H9 (cell line): ENCODE data around the gene CDK2. TPM values are rescaled to one million over a fixed set of nuclear protein-coding genes. Genes with fewer than 3 reads are reported as not detected.

ENCODE experiments used
- DNase-seq: peaks from one replicate; pipeline ENCODE4 v3.0.0-alpha.2; 2017
- H2AFZ ChIP-seq: one replicate; pipeline ENCODE4 v1.6.1; 2013; ENCODE audit warnings: mild to moderate bottlenecking, low read length, control low read depth, moderate library complexity
- H2AK5ac ChIP-seq: 2 replicates; pipeline ENCODE4 v1.6.1; 2013; ENCODE audit warnings: low read length, control low read depth, mixed read lengths; ENCODE audit not compliant: insufficient read length
- H2BK120ac ChIP-seq: one replicate; pipeline ENCODE4 v1.6.1; 2013; ENCODE audit warnings: low read depth, mild to moderate bottlenecking, low read length, control low read depth, inconsistent platforms; ENCODE audit not compliant: poor library complexity, severe bottlenecking
- H2BK12ac ChIP-seq: 2 replicates; pipeline ENCODE4 v1.6.1; 2013; ENCODE audit warnings: low read length, control low read depth, mixed read lengths, low read depth; ENCODE audit not compliant: insufficient read length
- H2BK15ac ChIP-seq: 2 replicates; pipeline ENCODE4 v1.6.1; 2013; ENCODE audit warnings: low read depth, low read length, control low read depth
- H2BK20ac ChIP-seq: one replicate; pipeline ENCODE4 v1.6.1; 2013; ENCODE audit warnings: low read depth, mild to moderate bottlenecking, low read length, control low read depth, inconsistent platforms; ENCODE audit not compliant: poor library complexity, severe bottlenecking
- H2BK5ac ChIP-seq: 2 replicates; pipeline ENCODE4 v1.6.1; 2013; ENCODE audit warnings: low read length, control low read depth, mixed read lengths; ENCODE audit not compliant: insufficient read length
- H3K14ac ChIP-seq: 2 replicates; pipeline ENCODE4 v1.6.1; 2013; ENCODE audit warnings: low read length, control low read depth; ENCODE audit not compliant: insufficient read depth
- H3K18ac ChIP-seq: 2 replicates; pipeline ENCODE4 v1.6.1; 2013; ENCODE audit warnings: low read depth, mild to moderate bottlenecking, mixed read lengths, low read length, control low read depth; ENCODE audit not compliant: insufficient read length
- H3K23ac ChIP-seq: 2 replicates; pipeline ENCODE4 v1.6.1; 2013; ENCODE audit warnings: low read length, control low read depth, mixed read lengths, low read depth; ENCODE audit not compliant: insufficient read length
- H3K23me2 ChIP-seq: 2 replicates; pipeline ENCODE4 v1.6.1; 2013; ENCODE audit warnings: low read depth, mild to moderate bottlenecking, mixed read lengths, low read length, control low read depth; ENCODE audit not compliant: insufficient read length, poor library complexity, severe bottlenecking
- H3K27ac ChIP-seq: 2 replicates; pipeline ENCODE4 v1.5.1; 2013; ENCODE audit warnings: low read length, control low read depth, mixed read lengths, low read depth; ENCODE audit not compliant: insufficient read length
- H3K27me3 ChIP-seq: 2 replicates; pipeline ENCODE4 v1.6.1; 2013; ENCODE audit warnings: low read length, control low read depth, inconsistent platforms; ENCODE audit not compliant: insufficient read depth
- H3K4ac ChIP-seq: 2 replicates; pipeline ENCODE4 v1.6.1; 2013; ENCODE audit warnings: low read depth, mild to moderate bottlenecking, control low read depth, inconsistent platforms, low read length, moderate library complexity
- H3K4me1 ChIP-seq: 2 replicates; pipeline ENCODE4 v1.6.1; 2013; ENCODE audit warnings: low read length, control low read depth, inconsistent platforms; ENCODE audit not compliant: insufficient read depth
- H3K4me2 ChIP-seq: 2 replicates; pipeline ENCODE4 v1.6.1; 2013; ENCODE audit warnings: low read length, control low read depth, mixed read lengths; ENCODE audit not compliant: insufficient read length, insufficient read depth
- H3K56ac ChIP-seq: 2 replicates; pipeline ENCODE4 v1.6.1; 2013; ENCODE audit warnings: low read depth, mild to moderate bottlenecking, mixed read lengths, low read length, control low read depth; ENCODE audit not compliant: insufficient read length
- H3K79me1 ChIP-seq: 2 replicates; pipeline ENCODE4 v1.6.1; 2013; ENCODE audit warnings: low read depth, mild to moderate bottlenecking, moderate library complexity, low read length, control low read depth, inconsistent platforms; ENCODE audit not compliant: insufficient read depth, poor library complexity, severe bottlenecking
- H3K79me2 ChIP-seq: 2 replicates; pipeline ENCODE4 v1.6.1; 2013; ENCODE audit warnings: low read length, control low read depth, inconsistent platforms; ENCODE audit not compliant: insufficient read depth
- H3K9ac ChIP-seq: 2 replicates; pipeline ENCODE4 v1.6.1; 2013; ENCODE audit warnings: low read length, control low read depth, mixed read lengths; ENCODE audit not compliant: insufficient read length; ENCODE audit errors: extremely low read depth
- H3K9me3 ChIP-seq: one replicate; pipeline ENCODE4 v1.6.1; 2013; ENCODE audit warnings: low read depth, low read length, inconsistent platforms; ENCODE audit not compliant: control insufficient read depth
- H3T11ph ChIP-seq: one replicate; pipeline ENCODE4 v1.6.1; 2013; ENCODE audit warnings: mild to moderate bottlenecking, low read length, control low read depth, inconsistent platforms
- H4K20me1 ChIP-seq: one replicate; pipeline ENCODE4 v1.6.1; 2013; ENCODE audit not compliant: control insufficient read depth, insufficient read length, insufficient read depth
- H4K5ac ChIP-seq: 2 replicates; pipeline ENCODE4 v1.6.1; 2013; ENCODE audit warnings: low read depth, mild to moderate bottlenecking, mixed read lengths, low read length, control low read depth; ENCODE audit not compliant: insufficient read length
- H4K8ac ChIP-seq: replicated peaks from 2 replicates; pipeline ENCODE4 v1.6.1; 2013; ENCODE audit warnings: low read length, control low read depth, mixed read lengths, low read depth; ENCODE audit not compliant: insufficient read length
- H4K91ac ChIP-seq: 2 replicates; pipeline ENCODE4 v1.6.1; 2013; ENCODE audit warnings: low read depth, mild to moderate bottlenecking, moderate library complexity, mixed read lengths, low read length, control low read depth; ENCODE audit not compliant: insufficient read length
- H3K27ac Mint-ChIP-seq, 3 experiments: 2 replicates in 2 of 3; 3 replicates in 1 of 3; pipeline ENCODE4 v1.8.0; 2020 to 2021; ENCODE audit warnings: mixed read lengths in 3 of 3, mild to moderate bottlenecking in 1 of 3, moderate library complexity in 1 of 3
- H3K27me3 Mint-ChIP-seq: 2 replicates; pipeline ENCODE4 v1.8.0; 2021; ENCODE audit warnings: low read depth, mild to moderate bottlenecking, moderate library complexity, mixed read lengths
- H3K36me3 Mint-ChIP-seq, 3 experiments: 2 replicates in 2 of 3; 3 replicates in 1 of 3; pipeline ENCODE4 v1.8.0; 2020 to 2021; ENCODE audit warnings: low read depth in 3 of 3, mixed read lengths in 3 of 3; ENCODE audit not compliant: insufficient read depth in 1 of 3
- H3K4me1 Mint-ChIP-seq, 2 experiments: 2 replicates each; pipeline ENCODE4 v1.8.0; 2020; ENCODE audit warnings: mixed read lengths in 2 of 2
- H3K4me3 Mint-ChIP-seq, 2 experiments: 2 replicates in 1 of 2; 3 replicates in 1 of 2; pipeline ENCODE4 v1.8.0; 2020 to 2021; ENCODE audit warnings: mild to moderate bottlenecking in 2 of 2, mixed read lengths in 2 of 2, moderate library complexity in 1 of 2
- H3K9me3 Mint-ChIP-seq, 2 experiments: 2 replicates in 1 of 2; 3 replicates in 1 of 2; pipeline ENCODE4 v1.8.0; 2020; ENCODE audit warnings: mild to moderate bottlenecking in 2 of 2, mixed read lengths in 2 of 2, moderate library complexity in 1 of 2
- CTCF ChIP-seq: fragments of 200-600 bp; sonication (generic); conservative IDR thresholded peaks from 3 replicates; pipeline ENCODE4 v1.8.0; 2021; ENCODE audit warnings: antibody characterized with exemption, mild to moderate bottlenecking
- WGBS: extraction: QIAGEN DNeasy Blood & Tissue Kit; methylation state at CpG from one replicate; pipeline ENCODE4 v1.1.7; 2013; ENCODE audit warnings: missing lambda C conversion rate, low lambda C conversion rate, mixed read lengths; ENCODE audit not compliant: insufficient read length; ENCODE audit errors: extremely low coverage; 5-methylcytosine and 5-hydroxymethylcytosine counted together
- total RNA-seq: library from RNA; stranded (reverse); gene quantifications from 2 replicates; pipeline ENCODE4 v1.2.1, GENCODE V29; 2021

The CDK2 gene
- total RNA-seq, 1 experiment from 2014 or later = 60.8 TPM

DNA sequence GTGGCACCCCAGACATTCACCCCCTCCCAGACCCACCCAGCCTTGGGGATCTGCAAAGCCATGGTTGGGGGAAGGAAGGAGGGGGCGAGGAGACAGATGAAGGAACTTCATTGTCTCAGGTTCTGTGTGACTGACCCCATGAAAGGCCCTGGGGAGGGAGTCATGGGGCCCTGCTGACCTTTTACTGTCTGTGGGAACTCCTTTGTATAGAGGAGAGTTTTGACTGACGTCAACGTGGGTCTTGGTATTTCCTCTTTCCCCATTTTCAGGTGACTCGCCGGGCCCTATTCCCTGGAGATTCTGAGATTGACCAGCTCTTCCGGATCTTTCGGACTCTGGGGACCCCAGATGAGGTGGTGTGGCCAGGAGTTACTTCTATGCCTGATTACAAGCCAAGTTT lies 4.1 kb downstream of the CDK2 start:
- Histone ChIP-seq H3T11ph (no peak overlapping the region), H3K9ac (no peak overlapping the region), H3K23me2 (peaks cover 21% of the 10 kb centered on the region), H3K18ac (no peak overlapping the region), H3K79me2 (peaks cover 6% of the 10 kb centered on the region; the same call in 1 of the 2 replicates), H2AFZ (no peak overlapping the region), H2BK20ac (no peak overlapping the region), H3K4me1 (peaks cover 3% of the 10 kb centered on the region; the same call in 1 of the 2 replicates), H4K91ac (no peak overlapping the region), H4K20me1 (no peaks in the 10 kb centered on the region), H3K4me2 (no peak overlapping the region), H2BK12ac (no peak overlapping the region), H2BK120ac (no peak overlapping the region), H3K56ac (no peak overlapping the region), H3K4ac (no peak overlapping the region), H3K79me1 (no peaks in the 10 kb centered on the region), H4K8ac (no peak overlapping the region), H2BK15ac (no peak overlapping the region), H3K23ac (no peak overlapping the region), H4K5ac (no peak overlapping the region), H3K14ac (no peak overlapping the region), H2AK5ac (no peak overlapping the region), H3K9me3 (no peaks in the 10 kb centered on the region), H3K27ac (no peak overlapping the region), H3K27me3 (no peaks in the 10 kb centered on the region), H2BK5ac (no peak overlapping the region)
- Mint-ChIP-seq H3K27me3 (no peaks in the 10 kb centered on the region), H3K9me3 (no peaks in the 10 kb centered on the region), H3K4me3 (no peak overlapping the region), H3K4me1 (peaks cover 17 to 21% of the 10 kb centered on the region in 2 experiments), H3K27ac (no peak overlapping the region), H3K36me3 (peaks cover 16 to 44% (median 38%) of the 10 kb centered on the region in 3 experiments; a peak in 6 of 7 replicates)
- no peak for DNase-seq
- no CpG with 5 or more reads among the region's 7 CpGs for WGBS
- no peak for TF ChIP-seq CTCF
